CD4-positive, alpha-beta T cell (primary cell): ENCODE results near the gene ARHGAP10. TPM values are rescaled to one million over a fixed set of nuclear protein-coding genes. Genes with fewer than 3 reads are reported as not detected.

Experiments
- ATAC-seq: fragments of 200-7000 bp; cut with Tn5 transposase; one replicate; pipeline ENCODE4 v1.10.0; 2022; ENCODE audit warnings: mild to moderate bottlenecking; ENCODE audit not compliant: poor library complexity
- CTCF ChIA-PET: fragments of 350-600 bp; sonication (Branson Sonifier 250); formaldehyde crosslinking; loops from one replicate; lab custom pipeline; 2021; ENCODE audit warnings: antibody characterized with exemption, inconsistent platforms; lab: Charles Lee
- POLR2A ChIA-PET: fragments of 350-600 bp; sonication (Branson Sonifier 250); formaldehyde crosslinking; loops from one replicate; lab custom pipeline; 2021; ENCODE audit warnings: antibody characterized with exemption, inconsistent platforms; lab: Charles Lee
- DNase-seq, 14 experiments: peaks; one replicate each; pipeline ENCODE4 v3.0.0-alpha.2; 2013 to 2020; ENCODE audit warnings: mixed read lengths in 2 of 14
- H3K27ac ChIP-seq, 2 donors: one replicate each; pipeline versions ENCODE4 v1.5.1 to v1.7.0; 2013; ENCODE audit warnings: low read length in 2 of 2, low read depth in 1 of 2, mild to moderate bottlenecking in 1 of 2
- H3K27me3 ChIP-seq, 2 experiments: 1 replicate in 1 of 2; 2 replicates in 1 of 2; pipeline versions ENCODE4 v1.6.1 to v1.7.0; 2013; ENCODE audit warnings: low read length in 2 of 2, control low read depth in 1 of 2, mild to moderate bottlenecking in 1 of 2, moderate library complexity in 1 of 2; ENCODE audit not compliant: insufficient read depth in 2 of 2, control insufficient read depth in 1 of 2
- H3K36me3 ChIP-seq: one replicate; pipeline ENCODE4 v1.6.1; 2013; ENCODE audit warnings: low read length, control low read depth; ENCODE audit not compliant: insufficient read depth
- H3K4me1 ChIP-seq: one replicate; pipeline ENCODE4 v1.6.1; 2013; ENCODE audit warnings: low read length, control low read depth; ENCODE audit not compliant: insufficient read depth
- H3K4me3 ChIP-seq: one replicate; pipeline ENCODE4 v1.5.1; 2013; ENCODE audit warnings: mild to moderate bottlenecking, low read length, moderate library complexity
- H3K9me3 ChIP-seq, 2 experiments: 1 replicate in 1 of 2; 2 replicates in 1 of 2; pipeline versions ENCODE4 v1.6.1 to v1.7.0; 2013; ENCODE audit warnings: low read length in 2 of 2, mild to moderate bottlenecking in 2 of 2, control low read depth in 1 of 2, moderate library complexity in 1 of 2; ENCODE audit not compliant: control insufficient read depth in 1 of 2, insufficient read depth in 1 of 2
- H3K27ac Mint-ChIP-seq: one replicate; pipeline ENCODE4 v1.8.0; 2020; ENCODE audit warnings: mixed read lengths
- H3K27me3 Mint-ChIP-seq: one replicate; pipeline ENCODE4 v1.8.0; 2021; ENCODE audit warnings: mixed read lengths
- H3K36me3 Mint-ChIP-seq: one replicate; pipeline ENCODE4 v1.8.0; 2021; ENCODE audit warnings: low read depth, mixed read lengths
- H3K4me1 Mint-ChIP-seq: one replicate; pipeline ENCODE4 v1.8.0; 2021; ENCODE audit warnings: low read depth, mixed read lengths
- H3K4me3 Mint-ChIP-seq: one replicate; pipeline ENCODE4 v1.8.0; 2020; ENCODE audit warnings: mild to moderate bottlenecking, mixed read lengths
- H3K9me3 Mint-ChIP-seq: one replicate; pipeline ENCODE4 v1.8.0; 2020; ENCODE audit warnings: mixed read lengths
- CTCF ChIP-seq: fragments of 200-600 bp; IDR thresholded peaks from one replicate; pipeline ENCODE4 v1.8.0; 2022; ENCODE audit warnings: antibody characterized with exemption, mild to moderate bottlenecking
- intact Hi-C, 2 experiments: fragments of 100-400 bp; cut with DNase I in 1 of 2; cut with micrococcal nuclease in 1 of 2; formaldehyde crosslinking; loops; one replicate each; pipeline versions ENCODE4 v1.15.1 to v1.9.0; 2023 to 2025; cut with DNase I, micrococcal nuclease
- total RNA-seq, 174 experiments: library from RNA in 2 of 174; stranded (reverse) in 2 of 174; gene quantifications; one replicate each; pipeline ENCODE4 v1.2.3 and lab custom pipeline; 2021 to 2026

The ARHGAP10 gene
- total RNA-seq, 2 experiments from 2014 or later: 5.6 to 5.7 TPM

GRCh38 chr4:147916351-147916750 lies 184.5 kb downstream of the ARHGAP10 start:
- Histone ChIP-seq H3K36me3 (peaks cover 2% of the 10 kb centered on the region), H3K4me1 (no peaks in the 10 kb centered on the region), H3K27ac (no peak overlapping the region), H3K4me3 (no peak overlapping the region), H3K9me3 (no peaks in the 10 kb centered on the region), H3K27me3 (no peaks in the 10 kb centered on the region)
- no peaks in the 10 kb centered on the region for H3K4me1 Mint-ChIP-seq
- CTCF ChIA-PET: no interaction called here
- DNase-seq (no peak), ATAC-seq (no peak)
- TF ChIP-seq CTCF: no peak
- POLR2A ChIA-PET: no interaction called here
- intact Hi-C loops: no loop called here
- no peaks in the 10 kb centered on the region for H3K27me3 Mint-ChIP-seq
- H3K27ac Mint-ChIP-seq: no peak overlapping the region
- H3K9me3 Mint-ChIP-seq: no peaks in the 10 kb centered on the region
- no peak overlapping the region for H3K4me3 Mint-ChIP-seq
- H3K36me3 Mint-ChIP-seq: peaks cover 17% of the 10 kb centered on the region

- Histone ChIP-seq H3K27ac (no peak overlapping the region), H3K9me3 (no peaks in the 10 kb centered on the region), H3K4me1 (no peaks in the 10 kb centered on the region), H3K4me3 (no peak overlapping the region), H3K27me3 (no peaks in the 10 kb centered on the region), H3K36me3 (no peaks in the 10 kb centered on the region)
- DNase-seq (no peak), ATAC-seq (no peak)
- Mint-ChIP-seq H3K36me3 (no peaks in the 10 kb centered on the region), H3K27ac (no peak overlapping the region), H3K9me3 (no peaks in the 10 kb centered on the region), H3K4me3 (no peak overlapping the region), H3K4me1 (no peaks in the 10 kb centered on the region), H3K27me3 (no peaks in the 10 kb centered on the region)
- TF ChIP-seq CTCF: no peak
- ChIA-PET POLR2A (no interaction called here), CTCF (no interaction called here)
- intact Hi-C loops: no loop called here
Observed at GRCh38 chr4:147923381-147923780, 191.5 kb downstream of the ARHGAP10 start.

GRCh38 chr4:147923854-147924253 lies 192.0 kb downstream of the ARHGAP10 start:
- DNase-seq (no peak), ATAC-seq (no peak)
- H3K9me3 ChIP-seq: no peaks in the 10 kb centered on the region
- H3K27me3 ChIP-seq: no peaks in the 10 kb centered on the region
- H3K27ac ChIP-seq: no peak overlapping the region
- Mint-ChIP-seq H3K27ac (no peak overlapping the region), H3K9me3 (no peaks in the 10 kb centered on the region), H3K4me3 (no peak overlapping the region), H3K27me3 (no peaks in the 10 kb centered on the region), H3K4me1 (no peaks in the 10 kb centered on the region), H3K36me3 (no peaks in the 10 kb centered on the region)
- TF ChIP-seq CTCF: no peak
- no peak overlapping the region for H3K4me3 ChIP-seq
- ChIA-PET POLR2A (no interaction called here), CTCF (no interaction called here)
- intact Hi-C loops: no loop called here
- H3K4me1 ChIP-seq: no peaks in the 10 kb centered on the region
- no peaks in the 10 kb centered on the region for H3K36me3 ChIP-seq
